ENCODE data around the gene SMIM23.

SMIM23 gene

GRCh38 chr5:171813813-171814490, 28.3 kb downstream of the SMIM23 start:
- DNase-seq (ENCODE audit: low read depth in 2 of 2, low spot score in 1 of 2), result no peak

- no peak for DNase-seq (ENCODE audit: low read depth in 2 of 2, low spot score in 1 of 2)
Observed at GRCh38 chr5:171816666-171817065, 31.0 kb downstream of the SMIM23 start.

GRCh38 chr5:171820561-171820960, 34.9 kb downstream of the SMIM23 start:
- DNase-seq (ENCODE audit: low read depth in 2 of 2, low spot score in 1 of 2), result no peak

GRCh38 chr5:171821286-171821685, 35.7 kb downstream of the SMIM23 start:
- no peak for DNase-seq (ENCODE audit: low read depth in 2 of 2, low spot score in 1 of 2)

GRCh38 chr5:171823269-171823668, 37.7 kb downstream of the SMIM23 start:
- no peak for DNase-seq (ENCODE audit: low read depth in 2 of 2, low spot score in 1 of 2)

- no peak for DNase-seq (ENCODE audit: low read depth in 2 of 2, low spot score in 1 of 2)
Observed at GRCh38 chr5:171825051-171825450, 39.4 kb downstream of the SMIM23 start.

GRCh38 chr5:171826132-171826531, 40.5 kb downstream of the SMIM23 start:
- no peak for DNase-seq (ENCODE audit: low read depth in 2 of 2, low spot score in 1 of 2)

GRCh38 chr5:171827162-171827561, 41.5 kb downstream of the SMIM23 start:
- DNase-seq (ENCODE audit: low read depth in 2 of 2, low spot score in 1 of 2), result no peak

GRCh38 chr5:171830686-171831085, 45.1 kb downstream of the SMIM23 start:
- no peak for DNase-seq (ENCODE audit: low read depth in 2 of 2, low spot score in 1 of 2)

GRCh38 chr5:171832775-171833174, 47.2 kb downstream of the SMIM23 start:
- no peak for DNase-seq (ENCODE audit: low read depth in 2 of 2, low spot score in 1 of 2)

- no peak for DNase-seq (ENCODE audit: low read depth in 2 of 2, low spot score in 1 of 2)
Observed at GRCh38 chr5:171834461-171834860, 48.8 kb downstream of the SMIM23 start.

- DNase-seq (ENCODE audit: low read depth in 2 of 2, low spot score in 1 of 2), result no peak
Observed at GRCh38 chr5:171835066-171835465, 49.4 kb downstream of the SMIM23 start.

- no peak for DNase-seq (ENCODE audit: low read depth in 2 of 2, low spot score in 1 of 2)
Observed at GRCh38 chr5:171837522-171837921, 51.9 kb downstream of the SMIM23 start.

GRCh38 chr5:171838066-171838465, 52.4 kb downstream of the SMIM23 start:
- DNase-seq (ENCODE audit: low read depth in 2 of 2, low spot score in 1 of 2), result no peak

- DNase-seq (ENCODE audit: low read depth in 2 of 2, low spot score in 1 of 2), result no peak
Observed at GRCh38 chr5:171839112-171839511, 53.5 kb downstream of the SMIM23 start.

GRCh38 chr5:171840066-171840465, 54.4 kb downstream of the SMIM23 start:
- DNase-seq (ENCODE audit: low read depth in 2 of 2, low spot score in 1 of 2), result no peak
